Left ventricle myocardium inferior (tissue), 1 donor: ENCODE data around the gene ESYT2. TPM values are rescaled to one million over a fixed set of nuclear protein-coding genes. Genes with fewer than 3 reads are reported as not detected.
A peak's percentile ranks its signal among the peaks of the same experiment; 100 is the strongest.

Experiments
- DNase-seq: peaks from one replicate; pipeline ENCODE4 v3.0.0-alpha.2; 2020
- H3K27ac ChIP-seq: fragments of 200-600 bp; replicated peaks from 2 replicates; pipeline ENCODE4 v1.8.0; 2021
- H3K27me3 ChIP-seq: fragments of 200-600 bp; 2 replicates; pipeline ENCODE4 v1.8.0; 2021; ENCODE audit warnings: low read depth
- H3K36me3 ChIP-seq: fragments of 200-600 bp; 2 replicates; pipeline ENCODE4 v1.8.0; 2021
- H3K4me1 ChIP-seq: fragments of 200-600 bp; 2 replicates; pipeline ENCODE4 v1.8.0; 2021
- H3K4me3 ChIP-seq: fragments of 200-600 bp; 2 replicates; pipeline ENCODE4 v1.8.0; 2021; ENCODE audit warnings: mild to moderate bottlenecking, moderate library complexity
- H3K9me3 ChIP-seq: fragments of 200-600 bp; replicated peaks from 2 replicates; pipeline ENCODE4 v1.8.0; 2021
- intact Hi-C: fragments of 100-400 bp; cut with micrococcal nuclease; formaldehyde crosslinking; loops from one replicate; pipeline ENCODE4 v1.11.0; 2022
- total RNA-seq: library from RNA; stranded (reverse); fragmentation: NEBNext Ultra II Directional; extraction: Animal tissue kit (Norgen Biotek cat#: 25700); gene quantifications from one replicate; pipeline ENCODE4 v1.2.1, GENCODE V29; 2021
- TF ChIP-seq, protein P1 (sequence below): fragments of 200-600 bp; IDR thresholded peaks from 2 replicates; pipeline ENCODE4 v1.8.0; 2021; ENCODE audit warnings: antibody characterized with exemption, mild to moderate bottlenecking, borderline replicate concordance
- donor health status: DM: no; HTN: yes; CAD: no; lungs with severe emphysema.

ESYT2 gene
- total RNA-seq, 1 donor from 2014 or later, result 41.1 TPM

DNA sequence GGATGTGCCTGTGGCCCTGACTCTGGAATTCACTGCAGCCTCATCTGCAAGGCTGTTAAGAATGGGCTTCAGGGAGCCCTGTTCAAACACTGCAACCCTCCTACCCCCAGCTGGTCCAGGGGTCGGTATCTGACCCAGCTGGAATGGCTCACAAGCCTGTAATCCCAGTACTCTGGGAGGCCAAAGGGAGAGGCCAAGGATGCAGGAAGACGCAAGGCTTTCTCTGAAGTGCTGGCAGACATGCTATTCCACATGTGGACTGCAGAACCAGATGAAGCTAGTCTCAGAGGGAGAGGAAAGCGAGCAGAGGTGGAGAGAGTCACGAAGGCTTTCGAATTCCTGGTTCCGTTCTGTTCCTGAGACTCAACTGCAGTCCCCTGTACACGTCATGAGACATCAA, 45.0 kb downstream of the ESYT2 start:
- no peaks in the 10 kb centered on the region for H3K9me3 ChIP-seq
- peak overlapping the region; percentile 89 for H3K27ac ChIP-seq
- intact Hi-C loops, result loop anchor here (5.0 kb wide), 1 partner anchor 33 kb away; no protein-coding TSS in a partner anchor
- TF ChIP-seq, protein P1, sequence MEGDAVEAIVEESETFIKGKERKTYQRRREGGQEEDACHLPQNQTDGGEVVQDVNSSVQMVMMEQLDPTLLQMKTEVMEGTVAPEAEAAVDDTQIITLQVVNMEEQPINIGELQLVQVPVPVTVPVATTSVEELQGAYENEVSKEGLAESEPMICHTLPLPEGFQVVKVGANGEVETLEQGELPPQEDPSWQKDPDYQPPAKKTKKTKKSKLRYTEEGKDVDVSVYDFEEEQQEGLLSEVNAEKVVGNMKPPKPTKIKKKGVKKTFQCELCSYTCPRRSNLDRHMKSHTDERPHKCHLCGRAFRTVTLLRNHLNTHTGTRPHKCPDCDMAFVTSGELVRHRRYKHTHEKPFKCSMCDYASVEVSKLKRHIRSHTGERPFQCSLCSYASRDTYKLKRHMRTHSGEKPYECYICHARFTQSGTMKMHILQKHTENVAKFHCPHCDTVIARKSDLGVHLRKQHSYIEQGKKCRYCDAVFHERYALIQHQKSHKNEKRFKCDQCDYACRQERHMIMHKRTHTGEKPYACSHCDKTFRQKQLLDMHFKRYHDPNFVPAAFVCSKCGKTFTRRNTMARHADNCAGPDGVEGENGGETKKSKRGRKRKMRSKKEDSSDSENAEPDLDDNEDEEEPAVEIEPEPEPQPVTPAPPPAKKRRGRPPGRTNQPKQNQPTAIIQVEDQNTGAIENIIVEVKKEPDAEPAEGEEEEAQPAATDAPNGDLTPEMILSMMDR, result no peak
- H3K4me1 ChIP-seq, result peaks cover 41% of the 10 kb centered on the region
- H3K4me3 ChIP-seq, result no peak overlapping the region
- no peak for DNase-seq
- no peaks in the 10 kb centered on the region for H3K27me3 ChIP-seq
- H3K36me3 ChIP-seq, result peaks cover 52% of the 10 kb centered on the region

DNA sequence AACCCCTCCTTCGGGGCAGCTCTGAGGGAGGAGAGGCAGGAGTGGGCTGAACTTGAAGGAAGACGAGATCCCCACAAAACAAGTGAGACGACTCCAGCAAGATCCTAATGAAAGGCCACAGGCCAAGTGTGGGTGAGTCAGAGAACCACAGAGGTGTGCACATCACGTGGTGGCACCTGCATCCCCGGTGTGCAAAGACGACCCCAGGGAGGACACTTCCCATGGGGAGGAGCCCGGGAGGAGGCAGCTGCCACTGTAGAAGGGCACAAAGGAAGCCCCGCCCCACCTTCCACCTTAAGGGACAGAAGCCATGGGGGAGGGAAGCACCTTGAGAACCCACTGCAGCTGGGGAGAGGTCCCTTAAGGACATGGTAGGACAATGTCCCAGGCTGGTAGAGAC, 45.7 kb downstream of the ESYT2 start:
- Histone ChIP-seq H3K9me3 (no peaks in the 10 kb centered on the region), H3K36me3 (peaks cover 49% of the 10 kb centered on the region), H3K27ac (peak overlapping the region; percentile 89), H3K4me3 (peak overlapping the region; percentile 48), H3K27me3 (no peaks in the 10 kb centered on the region), H3K4me1 (peaks cover 47% of the 10 kb centered on the region)
- DNase-seq, result no peak
- intact Hi-C loops, result loop anchor here (5.0 kb wide), 1 partner anchor 34 kb away; no protein-coding TSS in a partner anchor
- TF ChIP-seq, protein P1, result no peak

DNA sequence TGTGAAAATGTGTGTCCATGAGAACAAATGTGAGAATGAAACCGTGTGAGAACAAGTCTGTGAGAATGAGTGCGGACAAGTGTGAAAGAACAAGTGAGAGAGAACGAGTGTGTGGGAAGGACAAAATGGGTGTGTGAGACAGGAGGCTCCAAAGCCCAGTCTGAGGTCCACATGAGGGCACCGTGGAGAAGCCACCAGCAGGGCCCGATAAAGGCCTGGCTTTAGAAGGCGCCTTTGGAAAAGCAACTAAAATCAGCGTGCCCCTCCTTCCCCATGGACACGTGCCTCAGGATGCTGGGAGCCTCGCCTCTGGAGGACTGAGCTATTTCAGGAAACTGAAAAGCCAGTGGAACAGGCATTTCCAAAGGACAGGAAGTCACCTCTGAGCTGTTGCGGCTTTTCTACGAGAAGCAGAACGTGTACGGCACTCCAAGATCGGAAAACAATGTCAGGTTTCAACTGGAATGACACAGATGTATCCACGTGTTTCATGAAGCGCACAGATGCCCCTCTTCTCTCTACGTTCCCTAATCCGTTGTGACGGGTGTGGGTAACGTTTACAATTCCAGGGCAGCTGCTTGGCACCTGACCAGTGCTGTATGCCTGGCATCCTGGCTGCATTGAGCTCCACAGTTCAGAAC, 46.4 kb downstream of the ESYT2 start:
- Histone ChIP-seq H3K27ac (peak overlapping the region; percentile 89), H3K36me3 (peaks cover 42% of the 10 kb centered on the region), H3K4me1 (peaks cover 55% of the 10 kb centered on the region), H3K27me3 (no peaks in the 10 kb centered on the region), H3K4me3 (peak overlapping the region; percentile 48), H3K9me3 (no peaks in the 10 kb centered on the region)
- intact Hi-C loops, result loop anchor here (5.0 kb wide), 1 partner anchor 34 kb away; no protein-coding TSS in a partner anchor
- TF ChIP-seq, protein P1, result peak; percentile 69
- peak; percentile 64 for DNase-seq

DNA sequence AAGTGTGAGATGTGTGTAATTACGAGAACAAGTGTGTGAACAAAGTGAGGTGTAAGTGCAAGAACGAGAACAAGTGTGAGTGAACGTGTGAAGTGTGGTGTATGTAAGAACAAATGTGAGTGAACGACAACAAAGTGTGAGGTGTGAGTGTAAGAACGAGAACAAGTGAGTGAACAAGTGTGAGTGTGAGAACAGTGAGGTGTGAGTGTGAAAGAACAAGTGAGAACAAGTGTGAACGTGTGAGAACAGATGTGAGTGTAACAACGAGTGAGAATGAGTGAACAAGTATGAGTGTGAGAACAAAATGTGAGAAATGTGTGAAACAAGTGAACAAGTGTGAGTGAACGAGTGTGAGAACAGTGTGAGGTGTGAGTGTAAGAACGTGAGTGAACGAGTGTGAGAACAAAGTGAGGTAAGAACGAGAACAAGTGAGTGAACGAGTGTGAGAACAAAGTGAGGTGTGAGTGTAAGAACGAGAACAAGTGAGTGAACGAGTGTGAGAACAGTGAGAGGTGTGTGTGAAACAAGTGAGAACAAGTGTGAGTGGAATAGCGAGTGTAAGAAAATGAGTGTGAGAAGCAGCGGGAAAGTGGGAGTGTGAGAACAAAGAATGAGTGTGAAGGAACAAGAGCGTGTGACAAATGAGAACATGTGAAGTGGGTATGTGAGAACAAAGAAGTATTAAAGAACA, 47.2 kb downstream of the ESYT2 start:
- Histone ChIP-seq H3K9me3 (no peaks in the 10 kb centered on the region), H3K4me3 (no peak overlapping the region), H3K27ac (peak overlapping the region; percentile 89), H3K4me1 (peaks cover 59% of the 10 kb centered on the region), H3K27me3 (no peaks in the 10 kb centered on the region), H3K36me3 (peaks cover 40% of the 10 kb centered on the region)
- intact Hi-C loops, result loop anchor here (5.0 kb wide), 1 partner anchor 35 kb away; no protein-coding TSS in a partner anchor
- DNase-seq, result no peak
- TF ChIP-seq, protein P1, result no peak

DNA sequence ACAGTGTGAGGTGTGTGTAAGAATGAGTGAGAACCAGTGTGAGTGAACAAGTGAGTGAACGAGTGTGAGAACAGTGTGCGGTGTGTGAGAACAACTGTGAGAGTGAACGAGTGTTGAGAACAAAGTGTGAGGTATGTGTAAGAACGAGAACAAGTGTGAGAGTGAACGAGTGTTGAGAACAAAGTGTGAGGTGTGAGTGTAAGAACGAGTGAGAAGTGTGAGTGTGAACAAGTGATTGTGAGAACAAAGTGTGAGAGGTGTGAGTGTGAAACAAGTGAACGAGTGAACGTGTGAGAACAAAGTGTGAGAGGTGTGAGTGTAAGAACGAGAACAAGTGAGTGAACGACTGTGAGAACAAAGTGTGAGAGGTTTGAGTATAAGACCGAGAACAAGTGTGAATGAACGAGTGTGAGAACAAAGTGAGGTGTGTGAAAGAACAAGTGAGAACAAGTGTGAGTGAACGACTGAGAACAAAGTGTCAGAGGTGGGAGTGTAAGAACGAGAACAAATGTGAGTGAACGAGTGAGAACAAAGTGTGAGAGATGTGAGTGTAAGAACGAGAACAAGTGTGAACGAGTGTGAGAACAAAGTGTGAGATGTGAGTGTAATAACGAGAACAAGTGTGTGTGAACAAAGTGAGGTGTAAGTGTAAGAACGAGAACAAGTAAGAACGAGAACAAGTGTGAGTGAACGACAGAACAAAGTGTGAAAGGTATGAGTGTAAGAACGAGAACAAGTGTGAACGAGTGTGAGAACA, 47.9 kb downstream of the ESYT2 start:
- peak overlapping the region; percentile 53 for H3K27ac ChIP-seq
- H3K36me3 ChIP-seq, result peaks cover 32% of the 10 kb centered on the region
- intact Hi-C loops, result loop anchor here (5.0 kb wide), 1 partner anchor 36 kb away; no protein-coding TSS in a partner anchor
- no peaks in the 10 kb centered on the region for H3K27me3 ChIP-seq
- TF ChIP-seq, protein P1, result no peak
- no peak for DNase-seq
- peaks cover 59% of the 10 kb centered on the region for H3K4me1 ChIP-seq
- no peaks in the 10 kb centered on the region for H3K9me3 ChIP-seq
- no peak overlapping the region for H3K4me3 ChIP-seq
